Measurements from ENCODE around the gene MAP2K5. TPM values are rescaled to one million over a fixed set of nuclear protein-coding genes. Genes with fewer than 3 reads are reported as not detected.

Gene MAP2K5
- total RNA-seq, 1 donor, result 8.9 TPM

- DNase-seq (ENCODE audit: low read depth), result no peak
- H3K4me3 ChIP-seq (ENCODE audit: low read depth, low read length), result no peak overlapping the region
- no peak for TF ChIP-seq CTCF (IDR thresholded peaks at IDR 0.05; ENCODE audit: insufficient read depth, low read length)
Measured at GRCh38 chr15:67746450-67746849, 203.9 kb downstream of the MAP2K5 start.

DNA sequence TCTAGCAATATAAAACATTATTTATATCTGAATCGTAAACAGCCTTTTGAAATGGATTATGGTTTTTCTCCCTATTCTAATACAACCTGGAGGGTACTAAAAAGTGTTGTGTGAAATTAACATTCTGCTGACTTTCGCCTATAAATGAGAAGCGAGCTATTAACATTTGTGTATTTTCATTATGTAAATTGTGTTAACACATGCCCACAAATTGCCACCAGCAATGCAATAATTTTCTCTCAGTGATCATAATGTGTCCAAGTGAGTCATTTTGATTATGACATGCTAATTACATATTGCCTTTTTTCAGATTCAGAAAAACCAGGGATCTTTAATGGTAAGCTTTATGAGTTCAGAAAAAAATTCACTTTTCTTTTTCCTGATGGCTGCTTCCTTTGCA lies 205.4 kb downstream of the MAP2K5 start:
- DNase-seq (ENCODE audit: low read depth), result no peak
- TF ChIP-seq CTCF (IDR thresholded peaks at IDR 0.05; ENCODE audit: insufficient read depth, low read length), result no peak
- H3K4me3 ChIP-seq (ENCODE audit: low read depth, low read length), result no peak overlapping the region

- H3K4me3 ChIP-seq (ENCODE audit: low read depth, low read length), result no peak overlapping the region
- no peak for DNase-seq (ENCODE audit: low read depth)
- no peak for TF ChIP-seq CTCF (IDR thresholded peaks at IDR 0.05; ENCODE audit: insufficient read depth, low read length)
Measured at GRCh38 chr15:67750371-67750770, 207.9 kb downstream of the MAP2K5 start.

DNA sequence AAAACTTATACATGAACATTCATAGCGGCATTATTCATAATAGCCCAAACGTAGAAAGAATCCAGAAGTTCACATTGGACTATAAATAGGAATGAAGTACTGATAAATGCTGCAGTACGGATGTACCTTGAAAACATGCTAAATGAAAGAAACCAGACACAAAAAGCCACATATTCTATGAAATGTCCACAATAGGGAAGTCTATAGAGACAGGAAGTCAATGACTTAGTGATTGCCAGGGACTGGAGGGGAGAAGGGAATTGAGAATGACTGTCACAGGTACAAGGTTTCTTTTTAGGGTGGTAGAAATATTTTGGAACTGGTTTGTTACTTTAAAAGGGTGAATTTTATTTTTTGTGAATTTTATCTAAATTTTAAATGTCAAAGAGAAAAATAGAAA lies 211.4 kb downstream of the MAP2K5 start:
- no peak for TF ChIP-seq CTCF (IDR thresholded peaks at IDR 0.05; ENCODE audit: insufficient read depth, low read length)
- no peak overlapping the region for H3K4me3 ChIP-seq (ENCODE audit: low read depth, low read length)
- DNase-seq (ENCODE audit: low read depth), result no peak

DNA sequence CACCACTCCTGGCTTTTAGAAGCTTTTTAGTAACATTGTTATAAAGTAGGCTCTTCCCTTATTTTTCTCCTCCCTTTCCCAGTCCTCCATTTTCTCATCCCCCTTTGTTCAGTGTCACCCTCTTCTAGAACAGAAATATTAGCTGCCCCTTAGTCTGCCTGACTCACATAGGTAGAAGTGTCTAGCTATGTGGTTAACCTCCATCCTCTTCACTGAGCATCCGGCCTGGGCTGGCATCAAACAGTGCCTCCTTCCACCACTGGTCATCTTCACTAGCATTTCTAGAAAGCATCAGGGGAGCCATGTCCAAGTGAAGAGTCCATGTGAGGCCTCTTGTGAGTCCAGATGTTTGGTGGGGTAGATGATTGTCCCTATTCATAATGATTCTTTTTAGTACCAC lies 212.8 kb downstream of the MAP2K5 start:
- no peak for DNase-seq (ENCODE audit: low read depth)
- no peak for TF ChIP-seq CTCF (IDR thresholded peaks at IDR 0.05; ENCODE audit: insufficient read depth, low read length)
- no peak overlapping the region for H3K4me3 ChIP-seq (ENCODE audit: low read depth, low read length)

- no peak for DNase-seq (ENCODE audit: low read depth)
- no peak overlapping the region for H3K4me3 ChIP-seq (ENCODE audit: low read depth, low read length)
- TF ChIP-seq CTCF (IDR thresholded peaks at IDR 0.05; ENCODE audit: insufficient read depth, low read length), result no peak
Measured at GRCh38 chr15:67755936-67756335, 213.4 kb downstream of the MAP2K5 start.

- peak; percentile 50 for DNase-seq (ENCODE audit: low read depth)
- no peak overlapping the region for H3K4me3 ChIP-seq (ENCODE audit: low read depth, low read length)
- no peak for TF ChIP-seq CTCF (IDR thresholded peaks at IDR 0.05; ENCODE audit: insufficient read depth, low read length)
Measured at GRCh38 chr15:67758619-67759300, 216.3 kb downstream of the MAP2K5 start.

All from fibroblast of the aortic adventitia (primary cell).